Testis (tissue), 2 donors: ENCODE results near the gene CDH23.

Experiments
- POLR2A ChIP-seq: fragments of 450-650 bp; IDR thresholded peaks from one replicate; pipeline ENCODE4 v1.6.1; 2017; ENCODE audit warnings: antibody characterized with exemption, mild to moderate bottlenecking, moderate library complexity
- TF ChIP-seq, protein P1 (sequence below), 3 experiments: fragments of 450-650 bp in 2 of 3; fragments of 200-600 bp in 1 of 3; sonication (generic) in 1 of 3; IDR thresholded peaks; one replicate each; pipeline ENCODE4 v1.5.1; 2016 to 2019; ENCODE audit warnings: antibody characterized with exemption in 3 of 3, mild to moderate bottlenecking in 2 of 3, moderate library complexity in 1 of 3

- TF ChIP-seq, protein P1, sequence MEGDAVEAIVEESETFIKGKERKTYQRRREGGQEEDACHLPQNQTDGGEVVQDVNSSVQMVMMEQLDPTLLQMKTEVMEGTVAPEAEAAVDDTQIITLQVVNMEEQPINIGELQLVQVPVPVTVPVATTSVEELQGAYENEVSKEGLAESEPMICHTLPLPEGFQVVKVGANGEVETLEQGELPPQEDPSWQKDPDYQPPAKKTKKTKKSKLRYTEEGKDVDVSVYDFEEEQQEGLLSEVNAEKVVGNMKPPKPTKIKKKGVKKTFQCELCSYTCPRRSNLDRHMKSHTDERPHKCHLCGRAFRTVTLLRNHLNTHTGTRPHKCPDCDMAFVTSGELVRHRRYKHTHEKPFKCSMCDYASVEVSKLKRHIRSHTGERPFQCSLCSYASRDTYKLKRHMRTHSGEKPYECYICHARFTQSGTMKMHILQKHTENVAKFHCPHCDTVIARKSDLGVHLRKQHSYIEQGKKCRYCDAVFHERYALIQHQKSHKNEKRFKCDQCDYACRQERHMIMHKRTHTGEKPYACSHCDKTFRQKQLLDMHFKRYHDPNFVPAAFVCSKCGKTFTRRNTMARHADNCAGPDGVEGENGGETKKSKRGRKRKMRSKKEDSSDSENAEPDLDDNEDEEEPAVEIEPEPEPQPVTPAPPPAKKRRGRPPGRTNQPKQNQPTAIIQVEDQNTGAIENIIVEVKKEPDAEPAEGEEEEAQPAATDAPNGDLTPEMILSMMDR (IDR thresholded peaks at IDR 0.05), result no peak
- TF ChIP-seq POLR2A, result no peak
Measured at GRCh38 chr10:71449026-71449425, 52.3 kb downstream of the CDH23 start.
